NCI-H82 treated with DMSO at 0.1 percent for 48 hours (cell line): ENCODE results near the gene MRPL49.
"Not testable (repeated sequence)": the region's sequence is repeated elsewhere in the genome, so short reads cannot be mapped to it uniquely, and the experiment has no call there.

ENCODE experiments used
- DNase-seq: peaks from one replicate; lab custom pipeline; 2025; ENCODE audit not compliant: unreplicated experiment; lab: John Stamatoyannopoulos, UW

Gene MRPL49

DNA sequence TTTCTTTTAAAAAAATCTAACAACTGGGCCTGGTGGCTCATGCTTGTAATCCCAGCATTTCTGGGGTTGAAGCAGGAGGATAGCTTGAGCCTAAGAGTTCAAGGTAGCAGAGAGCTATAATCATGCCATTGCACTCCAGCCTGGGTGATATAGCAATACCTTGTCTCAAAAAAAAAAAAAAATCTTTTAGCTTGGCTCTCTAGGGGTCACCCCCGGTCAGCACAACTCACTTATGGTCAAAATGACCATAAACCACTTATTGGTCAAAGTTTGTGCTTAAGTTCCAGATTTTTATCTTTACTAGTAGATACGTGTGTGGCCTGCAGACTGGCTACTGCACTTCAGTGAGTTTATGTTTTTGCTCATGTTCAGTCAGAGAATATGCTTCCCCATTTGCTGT is 41.6 kb downstream of the MRPL49 start:
- DNase-seq, result no peak

DNA sequence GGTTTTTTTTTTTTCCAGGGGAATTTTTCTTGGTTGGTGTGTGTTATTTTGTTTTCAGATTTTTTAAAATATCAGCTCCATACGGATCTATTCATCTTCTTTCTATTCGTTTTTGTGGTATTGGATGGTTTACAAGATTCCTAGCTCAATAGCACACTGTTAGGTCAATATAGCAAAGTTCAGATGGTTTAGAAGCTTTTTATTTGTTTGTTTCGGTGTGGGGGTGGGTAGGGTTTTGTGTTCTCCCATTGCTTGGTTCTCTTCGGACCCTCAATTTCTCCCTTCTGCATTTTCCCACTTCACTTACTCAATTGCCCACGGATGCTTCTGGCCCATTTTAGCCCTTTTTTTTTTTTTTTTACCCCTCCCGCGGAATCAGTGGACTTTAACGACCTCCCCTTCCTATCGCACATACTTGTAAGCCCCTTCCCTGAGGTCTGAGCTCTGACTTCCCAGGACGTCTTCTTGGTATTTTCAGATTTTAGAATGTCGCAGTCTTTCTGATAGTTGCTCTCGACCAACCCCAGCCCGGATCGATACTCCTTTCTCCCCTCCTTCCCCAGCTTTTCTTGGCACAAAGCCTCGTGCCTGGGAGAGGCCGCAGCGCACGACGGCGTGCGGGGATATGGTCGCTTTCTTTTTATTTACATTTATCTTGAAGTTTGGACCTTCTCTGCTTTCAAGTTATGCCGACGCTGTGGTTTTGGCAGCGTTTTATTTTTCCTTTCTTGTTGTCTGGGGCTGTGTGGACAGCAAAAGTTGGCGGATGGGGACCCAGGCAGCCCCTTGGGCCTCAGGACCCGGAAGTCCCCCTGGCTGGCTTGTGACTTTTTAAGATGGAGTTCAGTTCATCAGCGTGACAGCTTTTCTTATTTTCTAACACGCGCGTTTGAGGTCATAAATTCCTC is 43.5 kb downstream of the MRPL49 start:
- DNase-seq, result no peak

DNA sequence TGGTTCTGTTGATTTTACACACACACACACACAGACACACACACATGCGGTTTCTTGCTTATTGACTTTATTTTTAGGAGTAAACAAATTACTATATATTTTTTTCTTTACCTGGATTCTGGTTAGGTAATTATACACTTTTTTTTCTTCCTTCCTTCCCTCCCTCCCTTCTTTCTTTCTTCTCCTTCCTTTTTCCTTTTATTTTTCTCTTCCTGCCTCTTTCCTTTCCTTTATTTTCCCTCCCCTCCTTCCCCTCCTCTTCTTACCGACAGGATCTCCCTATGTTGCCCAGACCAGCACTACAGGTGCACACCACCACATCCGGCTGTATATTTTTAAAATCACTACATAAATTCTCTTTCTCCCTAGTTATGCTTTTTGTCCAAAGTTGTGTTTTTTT is 44.8 kb downstream of the MRPL49 start:
- no peak for DNase-seq

DNA sequence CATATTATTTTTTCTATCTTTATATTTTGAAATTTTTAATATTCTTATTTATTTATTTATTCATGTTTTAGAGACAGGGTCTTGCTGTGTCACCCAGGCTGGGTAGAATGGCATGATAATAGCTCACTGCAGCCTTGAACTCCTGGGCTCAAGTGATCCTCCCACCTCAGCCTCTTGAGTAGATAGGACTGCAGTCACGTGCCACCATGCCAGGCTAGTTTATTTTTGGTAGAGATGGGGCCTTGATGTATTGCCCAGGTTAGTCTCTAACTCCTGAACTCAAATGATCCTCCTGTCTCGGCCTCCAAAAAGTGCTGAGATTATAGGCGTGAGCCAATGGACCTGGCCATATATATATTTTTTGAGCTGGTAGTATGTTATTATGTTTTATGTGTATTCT is 45.5 kb downstream of the MRPL49 start:
- no peak for DNase-seq

DNA sequence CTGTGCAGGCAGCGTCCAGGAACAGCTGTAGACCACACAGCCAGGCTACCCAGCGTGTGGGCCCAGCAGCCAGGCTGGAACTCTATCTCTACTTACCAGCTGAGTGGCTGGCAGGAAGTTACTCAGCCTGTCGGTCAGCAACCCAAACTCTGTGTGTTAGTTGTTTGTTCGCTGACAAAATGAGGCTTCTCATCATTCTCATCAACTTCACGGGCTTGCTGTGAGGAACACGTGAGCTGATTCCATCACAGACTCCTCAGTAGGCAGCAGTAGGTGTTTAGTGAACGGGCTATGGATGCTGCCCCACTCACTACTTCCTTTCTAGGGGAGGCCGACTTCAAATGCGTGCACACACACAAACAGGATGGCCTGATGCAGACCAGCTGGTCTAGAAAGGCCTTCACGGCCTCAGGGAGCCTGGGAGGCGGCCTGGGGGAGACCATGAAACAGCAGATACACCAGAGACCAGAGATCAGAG is 47.1 kb downstream of the MRPL49 start:
- no peak for DNase-seq

DNA sequence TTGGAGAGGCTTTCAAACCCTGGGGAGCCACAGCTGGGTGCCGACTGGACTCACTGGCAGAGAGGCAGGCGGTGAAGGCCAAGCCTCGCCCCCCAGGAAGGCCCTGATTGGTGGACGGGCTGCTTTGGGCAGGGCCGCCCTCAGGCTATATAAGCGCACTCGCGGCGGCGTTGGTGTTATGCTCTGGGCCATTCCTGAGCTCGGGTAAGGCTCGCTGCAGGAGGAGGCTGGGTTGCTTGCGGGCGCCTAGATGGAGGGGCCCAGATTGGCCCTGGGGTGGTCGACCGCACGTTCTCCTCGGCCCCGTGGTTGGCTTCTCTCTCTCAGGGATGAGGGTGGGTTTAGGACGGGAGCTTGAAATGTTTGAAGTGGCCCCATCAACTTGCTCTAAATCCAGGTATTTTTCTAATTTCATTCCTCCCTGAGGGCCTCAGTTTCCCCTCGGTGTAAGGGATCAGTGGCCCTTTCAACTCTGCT is 48.0 kb downstream of the MRPL49 start, which contains the start of gene SPDYC:
TSS of gene SPDYC (plus strand) at position 176 of the 477 bp plus-strand sequence. CDS start 1,125 bp downstream, outside the sequence.
- DNase-seq, result no peak

DNA sequence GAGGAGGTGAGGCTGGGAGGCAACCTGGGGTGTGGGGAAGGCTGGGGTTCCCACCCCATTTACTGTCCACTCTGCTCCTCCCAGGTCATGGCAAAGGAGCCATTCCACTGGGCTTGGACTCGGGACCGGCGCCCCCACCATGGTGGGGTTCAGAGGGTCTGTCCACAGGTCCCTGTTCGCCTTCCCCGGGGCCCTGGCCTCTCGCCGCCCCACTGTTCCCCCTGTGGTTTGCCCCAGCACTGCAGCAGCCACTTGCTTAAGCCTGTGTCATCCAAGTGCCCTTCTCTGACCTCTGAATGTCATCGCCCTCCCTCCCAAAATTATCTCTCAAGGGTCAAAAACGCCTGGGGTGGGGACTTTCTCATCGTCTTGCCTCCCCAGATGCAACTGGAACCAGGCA is 50.5 kb downstream of the MRPL49 start:
- DNase-seq, result no peak

DNA sequence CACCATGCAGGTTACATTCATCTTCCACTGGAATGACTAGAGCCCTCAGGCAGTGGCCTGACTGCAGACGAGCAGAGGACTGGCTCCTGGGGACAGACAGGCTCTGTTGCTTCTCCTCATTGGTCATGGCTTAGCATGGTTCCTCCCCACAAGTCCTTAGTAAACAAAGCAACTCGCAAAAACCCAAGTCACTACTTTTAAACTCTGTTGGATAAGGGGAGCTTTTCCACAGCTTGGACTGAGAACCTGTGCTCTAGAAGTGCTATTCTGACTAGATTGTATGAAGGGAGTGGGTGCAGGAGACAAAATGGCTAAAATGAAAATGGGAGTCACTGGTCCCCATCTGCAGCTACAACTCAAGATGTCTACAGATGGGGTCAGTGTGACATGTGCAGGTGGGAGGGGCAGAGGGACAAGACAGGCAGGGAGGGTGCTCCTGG is 52.5 kb downstream of the MRPL49 start:
- DNase-seq, result not testable (repeated sequence)
